DLD1 (cell line): Measurements from ENCODE around the gene ASAH2B.
"Not testable (repeated sequence)": the region's sequence is repeated elsewhere in the genome, so short reads cannot be mapped to it uniquely, and the experiment has no call there.

Source experiments
- in situ Hi-C: cut with HindIII; loops from 2 replicates; pipeline ENCODE4 v1.10.0; 2017; ENCODE audit warnings: low sequenced_read_pairs

ASAH2B gene

DNA sequence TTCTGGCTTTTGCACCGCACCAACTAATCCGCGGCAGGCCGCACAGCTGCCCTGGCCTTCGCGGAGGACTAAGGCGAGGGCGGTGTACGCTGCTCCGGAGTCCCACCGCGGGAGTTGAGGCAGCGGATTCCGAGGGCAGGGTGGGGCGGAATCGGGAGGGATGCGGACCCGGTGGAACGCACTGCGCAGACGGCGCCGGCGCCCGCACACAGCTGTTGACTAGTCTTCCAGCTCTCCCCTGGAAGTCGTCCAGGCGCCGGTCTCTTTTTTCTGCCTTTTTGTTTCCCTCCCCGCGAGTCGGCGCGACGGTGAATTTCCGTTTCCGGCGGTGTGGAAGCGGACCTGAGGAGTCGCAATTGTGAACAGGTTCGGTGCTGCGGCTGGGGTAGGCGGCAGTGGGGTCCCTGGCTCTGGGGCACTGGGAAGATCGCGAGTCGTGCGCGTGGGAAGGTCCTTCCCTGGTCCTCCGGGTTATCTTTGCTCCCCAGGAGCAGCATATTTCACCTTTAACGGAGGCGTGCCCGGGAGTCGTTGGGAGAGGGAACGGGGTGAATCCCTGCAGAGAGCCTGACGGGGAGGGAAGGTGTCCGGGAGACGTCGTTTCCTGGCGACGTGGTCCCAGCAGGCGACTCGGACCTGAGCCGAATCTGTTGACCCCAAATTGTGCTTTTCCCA, at the start of gene ASAH2B:
TSS of gene ASAH2B (plus strand) at position 319 of the 675 bp plus-strand sequence. CDS start 5,195 bp downstream, outside the sequence.
- in situ Hi-C loops, result no loop called here

DNA sequence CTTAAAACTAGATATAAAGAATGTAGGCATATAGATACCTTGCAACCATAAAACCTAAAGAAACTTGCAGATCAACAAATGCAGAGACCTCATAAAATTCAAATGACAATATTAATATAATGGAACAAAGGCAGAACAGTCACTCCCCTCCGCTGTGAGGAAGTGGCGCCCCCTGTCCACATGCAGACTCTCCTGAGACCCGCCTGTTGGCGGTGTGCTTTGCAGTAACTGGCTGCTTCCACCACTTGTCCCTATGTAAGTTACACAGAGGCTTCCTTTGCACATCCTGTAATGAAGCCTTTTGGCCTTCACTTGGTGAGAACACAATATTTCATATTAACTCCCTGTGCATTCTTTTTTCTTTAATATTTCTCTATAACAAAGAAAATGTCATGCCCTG, 41.9 kb upstream of the ASAH2B start:
- in situ Hi-C loops, result not testable (repeated sequence)

DNA sequence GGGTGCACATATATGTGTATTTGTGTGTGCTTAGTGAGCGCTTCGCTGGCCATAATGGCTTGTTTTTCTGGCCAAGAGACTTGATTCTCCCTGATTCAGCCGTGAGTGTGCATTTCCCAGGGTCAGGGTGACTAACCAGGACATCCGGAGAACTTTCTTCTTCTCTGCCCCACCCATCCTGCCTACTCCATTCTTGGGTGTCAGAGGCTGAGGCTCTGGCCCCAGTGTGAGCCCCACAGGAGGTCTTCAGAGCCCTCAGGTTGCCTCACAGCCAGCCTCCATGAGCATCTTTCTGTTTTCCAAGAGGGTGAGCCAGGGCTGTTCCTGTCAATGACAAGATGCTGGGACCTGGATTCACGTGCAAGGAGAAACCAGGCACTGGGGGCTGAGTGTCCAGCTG, 37.8 kb upstream of the ASAH2B start:
- in situ Hi-C loops, result not testable (repeated sequence)

DNA sequence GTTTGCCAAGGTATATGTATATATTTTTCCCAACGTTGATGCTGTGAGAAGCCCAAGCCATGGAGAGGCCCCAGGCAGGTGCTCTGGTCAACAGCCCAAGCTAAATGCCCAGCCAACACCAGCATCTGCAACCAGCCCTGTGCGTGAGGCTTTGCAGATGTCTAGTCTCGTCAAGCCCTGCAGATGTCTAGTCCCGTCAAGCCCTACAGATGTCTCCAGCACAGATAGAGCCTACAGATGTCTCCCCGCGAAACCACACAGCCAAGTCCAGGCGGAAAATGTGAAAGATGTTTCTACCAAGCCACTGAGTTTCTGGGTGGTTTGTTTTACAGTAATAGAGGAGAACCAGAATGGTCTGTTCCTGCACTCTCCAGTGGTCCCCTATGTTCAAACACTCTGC, 36.7 kb upstream of the ASAH2B start:
- in situ Hi-C loops, result not testable (repeated sequence)

DNA sequence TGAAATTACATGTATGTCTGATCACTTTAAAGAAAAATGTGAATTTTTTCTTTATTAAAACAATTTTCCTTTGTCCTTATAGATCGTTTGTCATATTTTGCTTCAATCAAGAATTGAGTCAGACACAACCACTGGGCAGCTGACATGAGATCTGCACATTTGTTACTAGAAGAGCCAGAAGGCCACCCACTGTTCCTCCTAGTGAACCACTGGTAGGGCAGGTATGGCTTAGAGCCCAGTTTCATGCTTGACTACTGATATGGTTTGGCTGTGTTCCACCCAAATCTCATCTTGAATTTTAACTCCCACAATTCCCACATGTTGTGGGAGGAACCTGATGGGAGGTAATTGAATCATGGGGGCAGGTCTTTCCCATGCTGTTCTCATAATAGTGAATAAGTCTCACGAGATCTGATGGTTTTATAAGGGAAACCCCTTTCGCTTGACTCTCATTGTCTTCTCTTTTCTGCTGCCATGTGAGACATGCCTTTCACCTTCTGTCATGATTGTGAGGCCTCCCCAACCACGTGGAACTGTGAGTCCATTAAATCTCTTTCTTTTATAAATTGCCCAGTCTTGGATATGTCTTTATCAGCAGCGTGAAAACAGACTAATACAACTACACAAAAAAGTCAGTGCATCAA, 35.2 kb upstream of the ASAH2B start:
- in situ Hi-C loops, result not testable (repeated sequence)

DNA sequence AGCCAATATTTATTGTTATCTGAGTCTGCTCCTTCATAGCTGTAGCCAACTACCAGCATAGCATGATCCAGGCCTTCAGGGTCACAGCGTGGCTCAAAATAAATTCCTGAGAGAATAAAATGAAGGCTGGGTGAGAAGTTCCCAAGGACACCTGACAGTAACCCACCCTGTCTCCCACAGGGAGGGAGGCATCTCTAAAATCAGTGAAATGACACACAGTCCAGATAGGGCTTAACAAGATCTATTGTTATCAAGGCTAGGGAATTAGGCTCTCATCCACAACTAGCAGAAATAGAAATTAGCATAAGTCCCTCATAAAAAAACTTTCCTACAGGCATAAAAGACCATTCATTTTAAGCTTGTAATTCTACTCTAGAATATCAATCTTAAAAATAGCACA, 33.7 kb upstream of the ASAH2B start:
- in situ Hi-C loops, result not testable (repeated sequence)

DNA sequence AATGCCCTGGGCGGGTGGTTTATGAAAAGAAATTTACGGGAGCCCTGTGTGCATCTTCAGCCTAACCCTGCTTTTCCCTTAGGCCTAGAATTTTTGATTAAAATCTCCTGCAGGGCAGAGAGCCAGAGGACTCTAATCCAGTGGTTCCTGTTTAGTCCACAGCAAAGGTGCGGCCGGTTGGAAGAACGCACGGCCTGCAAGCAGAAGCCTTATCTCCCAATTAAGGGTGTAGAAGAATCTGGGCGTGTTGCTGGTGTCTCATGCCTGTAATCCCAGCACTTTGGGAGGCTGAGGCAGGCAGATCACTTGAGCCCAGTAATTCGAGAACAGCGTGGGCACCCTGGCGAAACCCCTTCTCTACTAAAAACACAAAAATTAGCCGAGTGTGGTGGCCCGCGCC, 29.5 kb upstream of the ASAH2B start:
- in situ Hi-C loops, result not testable (repeated sequence)

DNA sequence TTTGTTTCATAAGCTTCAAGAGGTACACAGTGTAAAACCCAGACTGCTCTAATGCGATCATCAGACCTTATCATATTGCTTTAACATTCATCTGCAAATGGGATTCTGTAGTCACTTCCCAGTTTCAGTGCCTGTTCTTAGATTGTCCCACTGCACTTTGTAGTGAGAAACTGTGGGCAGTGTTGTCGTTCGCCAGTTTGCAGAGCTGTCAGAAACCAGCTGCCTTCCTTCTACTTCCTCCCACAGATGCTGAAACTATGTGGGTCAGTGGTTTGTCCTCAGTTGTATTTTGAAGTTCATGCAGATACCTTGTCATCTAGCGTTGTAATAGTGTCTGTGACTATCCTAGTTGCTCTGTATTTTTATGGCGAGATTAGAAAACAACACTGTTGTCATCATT, 15.9 kb upstream of the ASAH2B start:
- in situ Hi-C loops, result not testable (repeated sequence)

DNA sequence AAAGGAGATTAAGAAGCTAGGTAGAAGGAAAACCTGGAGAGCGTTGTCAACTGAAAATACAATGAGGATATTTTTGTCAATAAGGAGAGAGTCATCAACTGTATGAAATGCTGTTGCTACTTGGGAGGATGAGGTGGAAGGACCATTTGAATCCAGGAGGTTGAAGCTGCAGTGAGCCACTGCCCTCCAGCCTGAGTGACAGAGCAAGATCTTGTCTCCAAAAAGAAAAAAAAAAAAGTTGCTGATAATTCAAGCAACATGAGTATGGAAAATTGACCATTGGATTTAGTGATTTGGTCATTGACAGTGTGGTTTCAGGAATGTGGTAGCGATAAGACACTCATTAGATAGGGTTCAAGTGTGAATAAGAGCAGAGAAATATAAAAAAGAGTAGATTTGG, 11.6 kb upstream of the ASAH2B start:
- in situ Hi-C loops, result not testable (repeated sequence)

DNA sequence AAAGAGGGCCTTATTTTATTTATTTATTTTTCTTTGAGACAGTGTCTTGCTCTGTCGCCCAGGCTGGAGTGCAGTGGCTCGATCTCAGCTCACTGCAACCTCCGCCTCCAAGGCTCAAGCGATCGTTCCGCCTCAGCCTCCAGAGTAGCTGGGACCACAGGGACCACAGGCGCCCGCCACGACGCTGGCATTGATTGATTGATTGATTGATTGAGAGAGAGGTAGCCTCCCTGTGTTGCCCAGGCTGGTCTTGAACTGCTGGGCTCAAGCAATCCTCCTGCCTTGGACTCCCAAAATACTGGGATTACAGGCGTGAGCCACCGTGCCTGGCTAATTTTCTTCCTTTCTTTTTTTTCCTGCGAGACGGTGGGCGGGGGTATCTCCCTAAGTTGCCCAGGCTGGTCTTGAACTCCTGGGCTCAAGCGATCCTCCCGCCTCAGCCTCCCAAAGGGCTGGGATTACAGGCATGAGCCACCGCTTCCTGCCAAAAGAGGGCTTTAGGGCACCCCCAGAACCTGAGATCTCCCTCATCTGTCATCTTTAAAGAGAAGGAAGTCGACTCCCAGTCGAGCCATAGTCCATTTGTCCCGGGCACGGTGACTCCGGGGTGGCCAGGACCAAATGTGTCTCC, 634 bp upstream of the ASAH2B start:
- in situ Hi-C loops, result not testable (repeated sequence)

DNA sequence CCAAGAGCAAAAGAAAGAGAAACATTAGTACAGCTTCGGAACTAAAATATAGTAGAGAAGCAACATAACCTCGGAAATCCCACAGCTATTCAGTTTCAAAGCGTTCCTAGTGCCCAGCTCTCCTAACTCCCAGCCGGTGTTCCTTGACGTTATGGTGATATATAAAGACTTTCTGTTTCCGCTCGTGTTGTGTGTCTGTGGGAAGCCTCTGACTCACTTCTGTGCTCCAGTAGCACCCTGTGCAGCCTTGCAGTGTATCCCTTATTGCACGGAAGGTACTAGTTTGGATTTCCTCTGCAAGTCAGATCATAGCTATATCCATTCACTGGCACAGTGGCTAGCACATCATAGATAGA, 535 bp downstream of the ASAH2B start:
- in situ Hi-C loops, result no loop called here

DNA sequence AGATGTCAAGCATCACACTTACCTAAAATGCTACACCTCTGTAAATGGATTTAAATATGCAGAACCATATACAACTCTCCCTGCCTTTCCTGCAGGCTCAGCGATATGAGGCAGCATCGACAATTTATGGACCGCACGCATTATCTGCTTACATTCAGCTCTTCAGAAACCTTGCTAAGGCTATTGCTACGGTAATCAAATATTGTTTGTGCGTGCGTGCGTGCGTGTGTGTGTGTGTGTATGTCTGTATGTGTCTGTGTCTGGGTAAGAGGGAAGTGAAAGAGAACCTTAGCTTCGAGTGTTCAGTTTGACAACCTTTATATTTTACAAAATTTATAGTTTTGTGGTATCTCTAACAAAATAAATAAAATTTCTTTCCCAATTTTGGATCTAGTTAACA, 3.1 kb downstream of the ASAH2B start:
- in situ Hi-C loops, result not testable (repeated sequence)

DNA sequence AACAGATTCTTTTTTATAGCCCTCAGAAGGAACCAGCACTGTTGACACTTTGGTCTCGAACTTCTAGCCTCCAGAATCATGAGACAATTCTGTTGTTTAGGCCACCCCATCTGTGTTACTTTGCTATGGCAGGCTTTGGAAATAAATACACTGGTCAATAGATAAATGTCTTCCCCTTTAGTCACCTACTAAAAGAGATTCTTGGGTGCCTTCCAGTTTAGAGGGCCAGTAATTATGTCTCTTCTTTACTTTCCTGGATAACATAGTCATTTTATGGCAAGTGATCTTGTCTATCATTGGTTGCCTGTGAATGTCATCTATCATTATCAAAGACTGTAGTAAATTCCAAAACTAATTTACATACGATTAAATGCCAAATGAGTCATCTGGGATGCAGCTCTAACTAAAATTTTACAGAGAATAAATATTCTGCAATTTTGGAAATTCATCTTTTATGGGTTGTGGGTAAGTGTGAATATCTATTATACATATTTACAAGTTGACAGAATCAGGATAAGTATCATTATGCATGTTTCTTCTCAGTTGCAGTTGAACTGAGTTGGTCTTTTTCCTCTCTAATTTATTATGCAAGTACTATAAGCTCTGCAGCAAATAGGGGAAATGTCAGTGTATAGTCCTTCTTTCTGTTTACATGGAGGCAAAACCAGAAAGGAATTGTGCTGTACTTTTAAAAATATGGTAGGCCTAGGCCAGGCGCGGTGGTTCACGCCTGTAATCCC, 27.2 kb downstream of the ASAH2B start:
- in situ Hi-C loops, result not testable (repeated sequence)

DNA sequence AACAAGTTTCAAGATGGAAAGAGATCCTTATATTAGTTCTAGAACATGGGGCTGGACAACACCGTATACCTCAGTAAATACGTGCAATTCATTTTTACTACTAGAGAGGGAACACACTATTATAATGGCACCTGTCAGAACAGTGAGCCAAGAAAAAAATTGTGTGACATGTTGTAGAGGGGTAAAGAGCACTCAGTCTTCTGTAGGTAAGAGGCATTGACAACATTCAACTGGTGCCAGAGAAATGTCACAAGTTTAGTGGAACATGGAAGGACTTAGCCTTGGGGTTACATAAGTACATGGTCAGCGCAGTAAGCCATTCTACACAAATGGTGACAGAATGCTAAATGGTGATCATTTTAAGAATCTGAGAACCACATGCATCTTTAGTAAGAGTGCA, 32.3 kb downstream of the ASAH2B start:
- in situ Hi-C loops, result not testable (repeated sequence)

DNA sequence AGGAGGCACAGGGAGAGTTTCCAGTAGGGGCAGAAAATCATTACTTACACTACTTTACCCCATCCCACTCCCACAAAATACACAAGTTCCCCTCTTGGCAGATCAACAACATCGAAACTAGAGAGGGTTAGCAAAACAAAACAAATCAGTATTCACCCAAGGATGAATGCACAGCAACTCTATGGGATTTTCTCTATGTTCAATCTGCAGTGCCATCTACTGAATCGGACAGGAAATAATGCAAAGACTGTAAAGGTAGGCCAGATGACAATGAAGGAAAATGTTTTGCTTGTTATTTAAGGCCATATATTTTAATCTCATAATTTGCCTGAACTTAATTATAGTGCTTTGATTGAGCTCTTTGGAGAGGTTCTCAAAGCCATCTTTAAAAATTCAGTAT, 35.1 kb downstream of the ASAH2B start:
- in situ Hi-C loops, result not testable (repeated sequence)

DNA sequence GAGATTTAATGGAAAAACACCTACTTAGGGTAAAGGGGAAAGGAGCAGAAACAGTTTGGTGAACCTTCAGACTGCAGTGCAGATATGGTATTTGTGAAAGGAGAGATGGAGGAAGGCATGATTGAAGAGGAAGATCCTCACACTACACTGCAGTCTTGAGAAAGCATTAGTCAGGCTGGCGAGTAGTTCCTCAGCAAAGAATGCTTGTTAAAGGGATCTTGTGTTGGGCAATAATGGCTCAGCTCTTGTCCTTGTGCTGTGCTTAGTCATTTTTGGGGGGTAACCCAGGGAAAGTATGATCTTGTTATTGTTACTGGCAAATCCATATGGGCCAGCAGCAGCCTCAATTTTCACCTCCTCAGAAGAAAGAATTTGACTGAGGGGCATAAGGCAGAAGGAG, 40.3 kb downstream of the ASAH2B start:
- in situ Hi-C loops, result not testable (repeated sequence)

DNA sequence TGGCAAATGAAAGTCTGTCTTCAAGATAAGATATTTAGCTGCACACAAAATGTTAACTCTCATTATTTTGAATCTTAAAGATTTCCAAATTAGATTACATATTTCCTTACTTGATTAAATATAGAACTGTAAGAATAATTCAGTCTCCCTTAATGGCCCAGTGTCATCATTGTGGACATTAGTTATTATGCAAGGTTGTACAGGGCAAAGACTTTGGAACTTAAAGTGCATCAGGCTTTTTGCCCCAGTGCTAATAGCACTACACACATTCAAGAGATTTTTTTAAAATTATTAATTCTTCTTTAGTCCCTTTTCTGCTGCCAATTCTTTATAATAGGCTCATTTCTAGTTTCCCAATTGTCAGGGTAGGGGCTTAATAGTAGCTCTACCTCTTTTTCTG, 42.3 kb downstream of the ASAH2B start:
- in situ Hi-C loops, result not testable (repeated sequence)

DNA sequence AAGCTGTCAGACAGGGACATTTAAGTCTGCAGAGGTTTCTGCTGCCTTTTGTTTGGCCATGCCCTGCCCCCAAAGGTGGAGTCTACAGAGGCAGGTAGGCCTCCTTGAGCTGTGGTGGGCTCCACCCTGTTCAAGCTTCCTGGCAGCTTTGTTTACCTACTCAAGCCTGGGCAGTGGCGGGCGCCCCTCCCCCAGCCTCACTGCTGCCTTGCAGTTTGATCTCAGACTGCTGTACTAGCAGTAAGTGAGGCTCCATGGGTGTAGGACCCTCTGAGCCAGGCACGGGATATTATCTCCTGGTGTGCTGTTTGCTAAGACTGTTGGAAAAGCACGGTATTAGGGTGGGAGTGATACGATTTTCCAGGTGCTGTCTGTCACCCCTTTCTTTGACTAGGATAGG, 48.2 kb downstream of the ASAH2B start:
- in situ Hi-C loops, result not testable (repeated sequence)

DNA sequence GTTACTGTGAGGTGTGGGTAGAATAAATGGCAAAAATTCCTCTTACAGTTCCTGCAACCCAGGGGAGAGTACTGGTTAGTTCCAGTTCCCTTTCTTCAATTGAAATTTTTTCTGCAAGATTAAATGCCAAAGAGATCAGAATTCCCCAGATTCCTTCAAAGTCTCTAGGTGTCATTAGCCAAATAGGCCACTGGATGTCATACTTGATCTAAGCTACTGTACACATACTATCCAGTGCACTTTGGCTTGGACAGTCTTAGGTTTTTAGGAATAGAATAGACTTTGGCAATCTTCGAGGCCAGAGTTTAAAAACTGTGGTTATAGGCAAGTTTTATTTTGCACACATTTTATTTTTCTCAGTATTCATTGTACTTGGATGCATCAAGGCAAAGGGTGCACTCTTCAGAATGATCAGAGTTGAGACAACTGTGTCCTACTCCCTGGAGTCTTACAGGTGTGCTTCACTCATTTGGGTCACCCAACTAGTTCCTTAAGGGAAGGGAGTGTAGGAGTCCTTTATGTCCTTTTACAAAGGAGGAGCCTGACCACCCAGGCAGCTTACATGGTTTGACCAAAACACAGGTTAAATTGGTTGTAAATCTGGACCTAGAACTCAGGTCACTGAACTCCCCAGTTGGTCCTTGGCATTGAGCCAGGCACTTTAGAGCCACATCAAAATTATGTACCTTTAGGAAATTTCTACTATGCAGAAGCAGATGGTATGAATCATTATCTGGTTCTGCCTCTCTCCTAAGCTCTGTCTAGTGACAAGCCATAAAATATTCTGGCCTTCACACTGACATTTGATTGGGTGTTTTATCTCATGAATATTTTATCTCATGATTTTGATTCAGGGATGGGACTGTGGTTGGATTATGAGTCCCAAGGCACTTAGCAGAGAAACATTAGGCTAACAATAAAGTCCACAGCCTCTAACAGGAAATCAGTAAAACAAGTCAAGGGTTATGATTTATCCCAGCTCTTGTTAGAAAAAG, 49.5 kb downstream of the ASAH2B start:
- in situ Hi-C loops, result no loop called here

DNA sequence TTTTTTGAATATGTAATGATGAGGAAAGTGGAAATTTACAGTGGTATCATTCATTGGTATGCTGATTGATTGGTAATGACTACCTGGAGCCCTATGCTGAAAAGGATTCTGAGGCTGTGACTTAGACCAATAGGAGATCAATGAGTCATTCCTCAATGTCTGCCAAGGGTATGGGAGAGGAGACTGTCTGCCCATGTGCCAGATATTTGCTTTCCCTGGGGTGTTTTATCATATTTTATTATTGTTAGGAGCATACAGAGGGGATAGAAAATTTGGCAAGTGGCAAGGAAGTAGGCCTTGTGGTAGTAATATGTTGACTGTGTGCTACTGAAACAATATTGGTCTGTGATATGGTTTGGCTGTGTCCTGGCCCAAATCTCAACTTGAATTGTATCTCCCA, 54.8 kb downstream of the ASAH2B start:
- in situ Hi-C loops, result no loop called here
